Psoas muscle (tissue), 8 donors: ENCODE measurements around the gene ATRX. TPM values are rescaled to one million over a fixed set of nuclear protein-coding genes. Genes with fewer than 3 reads are reported as not detected.

Source experiments
- ATAC-seq, 4 donors: fragments of 200-7000 bp; cut with Tn5 transposase; one replicate each; pipeline ENCODE4 v1.9.1; 2020; ENCODE audit warnings: moderate library complexity in 3 of 4, mild to moderate bottlenecking in 2 of 4
- DNase-seq, 2 donors: peaks; one replicate each; pipeline ENCODE4 v3.0.0-alpha.2; 2020
- H3K27ac ChIP-seq: fragments of 200-600 bp; one replicate; pipeline ENCODE4 v1.8.0; 2022
- H3K27me3 ChIP-seq, 3 donors: fragments of 200-600 bp in 1 of 3; one replicate each; pipeline versions ENCODE4 v1.6.1 to v1.8.0; 2013 to 2022; ENCODE audit warnings: low read length in 2 of 3, mild to moderate bottlenecking in 2 of 3, moderate library complexity in 1 of 3; ENCODE audit not compliant: insufficient read depth in 3 of 3
- H3K36me3 ChIP-seq, 2 donors: fragments of 200-600 bp in 1 of 2; one replicate each; pipeline versions ENCODE4 v1.6.1 to v1.8.0; 2013 to 2022; ENCODE audit warnings: low read depth in 1 of 2, mild to moderate bottlenecking in 1 of 2, moderate library complexity in 1 of 2; ENCODE audit not compliant: insufficient read depth in 1 of 2
- H3K4me1 ChIP-seq: fragments of 200-600 bp; one replicate; pipeline ENCODE4 v1.8.0; 2022
- H3K4me3 ChIP-seq: fragments of 200-600 bp; one replicate; pipeline ENCODE4 v1.8.0; 2022; ENCODE audit warnings: mild to moderate bottlenecking
- H3K9me3 ChIP-seq: fragments of 200-600 bp; one replicate; pipeline ENCODE4 v1.8.0; 2022
- CTCF ChIP-seq: fragments of 200-600 bp; IDR thresholded peaks from one replicate; pipeline ENCODE4 v1.8.0; 2022; ENCODE audit warnings: antibody characterized with exemption
- WGBS, 3 donors: extraction: QIAGEN DNeasy Blood & Tissue Kit; methylation state at CpG; one replicate each; pipeline versions ENCODE4 v1.1.6 to v1.1.7; 2013; 5-methylcytosine and 5-hydroxymethylcytosine counted together
- intact Hi-C, 2 donors: fragments of 100-400 bp; cut with DNase I; formaldehyde crosslinking; loops; one replicate each; pipeline versions ENCODE4 v1.11.0 to v1.14.2; 2022
- polyA plus RNA-seq, 3 donors: library from polyadenylated mRNA; stranded (reverse); fragments of 200-250 nt; gene quantifications; one replicate each; pipeline ENCODE4 v1.2.3, GENCODE V29; 2013
- total RNA-seq, 4 donors: library from RNA; stranded (reverse); fragmentation: NEBNext Ultra II Directional in 2 of 4; extraction: Animal tissue kit (Norgen Biotek cat#: 25700) in 2 of 4; gene quantifications; one replicate each; pipeline versions ENCODE4 v1.2.1 to v1.2.4, GENCODE V29; 2021 to 2023
- donor health status: healthy with polysubstance abuse.
- donor health status: DM: no; HTN: no; CAD: no; lungs with moderate emphysema.
- donor health status: Bipolar disorder and iron deficiency.
- donor health status: healthy.
- donor health status: DM: yes; HTN: yes; CAD: no.
- donor health status: DM: no; HTN: no; CAD: no.
- donor health status: DM: no; HTN: no; CAD: no.
- donor health status: DM: yes; HTN: yes; CAD: no.

Gene ATRX
- total and polyA plus RNA-seq, 7 donors = 8.0 to 68.6 (median 45.8) TPM

GRCh38 chrX:77455437-77455836 is 330.6 kb downstream of the ATRX start:
- H3K27me3 ChIP-seq = peaks cover 0 to 19% (median 0%) of the 10 kb centered on the region in 3 donors
- no peaks in the 10 kb centered on the region for H3K4me1 ChIP-seq
- DNase-seq = no peak
- TF ChIP-seq CTCF = no peak
- H3K9me3 ChIP-seq = no peaks in the 10 kb centered on the region
- 73 to 83% (median 78%) methylated on average over 2 of the region's 2 CpGs for WGBS, 3 donors
- ATAC-seq = no peak
- H3K4me3 ChIP-seq = no peak overlapping the region
- intact Hi-C loops = no loop called here
- H3K36me3 ChIP-seq = no peaks in the 10 kb centered on the region
- H3K27ac ChIP-seq = no peak overlapping the region

Other genes starting within 250 kb of the ATRX start
- 10 to 100 TPM; 18.8 to 30.7 (median 27.2) TPM for gene MAGT1, start 109.2 kb upstream of the ATRX start, total RNA-seq
- gene MAGT1, start 109.2 kb upstream of the ATRX start, polyA plus RNA-seq = 10 to 100 TPM; 12.6 to 23.6 (median 20.3) TPM
- gene COX7B, start 113.3 kb upstream of the ATRX start, total RNA-seq = 100 to 1,000 TPM; 566 to 780 (median 686) TPM
- 1,000 to 10,000 TPM; 1,144 to 2,052 (median 1,909) TPM for gene COX7B, start 113.3 kb upstream of the ATRX start, polyA plus RNA-seq
- 1 to 10 TPM; 3.4 to 6.0 (median 4.6) TPM for gene ATP7A, start 124.5 kb upstream of the ATRX start, total RNA-seq
- 1 to 10 TPM in 2 of 3 donors, under 1 TPM in 1; 0.97 to 2.6 (median 1.7) TPM for gene ATP7A, start 124.5 kb upstream of the ATRX start, polyA plus RNA-seq
- not detected for gene PGAM4, start 183.4 kb upstream of the ATRX start, total RNA-seq
- gene PGAM4, start 183.4 kb upstream of the ATRX start, polyA plus RNA-seq = under 1 TPM in 1 of 3 donors, not detected in 2; 0.04 TPM